Activated CD4-positive, alpha-beta T cell treated with anti-CD3 and anti-CD28 coated beads, Interleukin-10, Interleukin-2, amounts not matched to agents 100 ng/mL and 50 ng/mL, durations not matched to agents 16 hours and 8 hours (primary cell): ENCODE results near the gene ZDHHC4.
"Not testable (repeated sequence)": the region's sequence is repeated elsewhere in the genome, so short reads cannot be mapped to it uniquely, and the experiment has no call there.

ENCODE experiments used
- DNase-seq: peaks from one replicate; pipeline ENCODE4 v3.0.0-alpha.2; 2020

The ZDHHC4 gene

DNA sequence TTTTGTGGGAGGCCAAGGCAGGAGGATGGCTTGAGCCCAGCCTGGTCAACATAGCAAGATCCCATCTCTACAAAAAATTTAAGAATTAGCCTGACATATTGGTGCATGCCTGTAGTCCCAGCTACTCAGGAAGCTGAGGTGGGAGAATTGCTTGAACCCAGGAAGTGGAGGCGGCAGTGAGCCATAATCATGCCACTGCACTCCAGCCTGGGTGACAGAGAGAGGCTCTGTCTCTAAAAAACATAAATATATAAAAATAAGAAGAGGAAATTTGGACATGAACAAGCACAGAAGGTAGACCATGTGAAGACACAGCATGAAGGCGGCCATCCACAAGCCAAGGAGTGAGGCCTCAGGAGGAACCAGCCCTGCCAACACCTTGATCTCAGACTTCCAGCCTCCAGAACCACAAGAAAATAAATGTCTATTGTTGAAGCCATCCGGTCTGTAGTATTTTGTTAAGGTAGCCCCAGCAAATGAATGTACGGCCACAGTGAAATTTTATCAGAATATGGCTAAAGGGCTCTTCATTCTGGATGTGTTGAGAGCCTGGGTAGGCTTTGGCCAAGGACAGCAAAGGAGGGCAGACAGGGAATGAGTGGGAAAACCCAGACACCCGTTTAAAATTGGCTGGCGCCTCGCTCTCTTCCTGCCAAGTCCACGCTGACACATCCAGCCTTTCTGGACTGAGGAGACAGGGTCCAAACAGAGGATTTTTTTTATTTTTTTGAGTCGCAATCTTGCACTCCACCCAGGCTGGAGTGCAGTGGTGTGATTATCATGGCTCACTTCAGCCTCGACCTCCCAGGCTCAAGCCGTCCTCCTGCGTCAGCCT, 13.1 kb upstream of the ZDHHC4 start:
- no peak for DNase-seq

DNA sequence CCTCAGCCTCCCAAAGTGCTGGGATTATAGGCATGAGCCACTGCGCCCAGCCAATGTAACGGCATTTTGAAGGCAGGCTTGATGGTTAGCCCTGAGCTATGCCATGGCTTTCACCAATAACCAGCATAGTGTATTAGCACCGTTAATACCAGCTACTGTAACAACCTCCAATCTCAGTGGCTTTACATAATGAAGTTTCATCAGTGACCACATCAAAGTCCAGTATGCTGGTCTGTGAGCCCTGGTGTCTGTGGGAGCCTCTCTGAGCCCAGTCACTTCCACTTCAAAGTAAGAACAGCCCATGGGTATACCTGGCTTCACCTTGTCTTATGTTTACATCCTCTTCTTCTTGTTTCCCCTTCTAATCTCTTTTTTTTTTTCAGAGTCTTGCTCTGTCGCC, 11.6 kb upstream of the ZDHHC4 start:
- no peak for DNase-seq

DNA sequence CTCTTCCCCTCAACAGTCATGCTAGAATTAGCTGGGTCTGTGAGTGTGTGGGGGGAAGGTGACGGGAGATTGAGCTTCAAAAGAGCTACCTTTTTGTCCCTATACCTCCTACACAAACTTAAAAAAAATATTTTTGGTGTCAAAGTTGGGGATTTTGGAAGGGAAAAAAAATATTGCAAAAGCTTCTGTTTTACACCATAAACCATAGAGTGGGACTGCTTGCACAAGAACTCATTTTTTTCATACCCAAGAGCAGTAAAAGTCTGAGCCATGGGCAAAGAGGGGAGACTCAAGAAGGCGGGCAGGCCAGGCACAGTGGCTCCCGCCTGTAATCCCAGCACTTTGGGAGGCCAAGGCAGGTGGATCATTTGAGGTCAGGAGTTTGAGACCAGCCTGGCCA, 9.4 kb upstream of the ZDHHC4 start:
- DNase-seq = no peak

DNA sequence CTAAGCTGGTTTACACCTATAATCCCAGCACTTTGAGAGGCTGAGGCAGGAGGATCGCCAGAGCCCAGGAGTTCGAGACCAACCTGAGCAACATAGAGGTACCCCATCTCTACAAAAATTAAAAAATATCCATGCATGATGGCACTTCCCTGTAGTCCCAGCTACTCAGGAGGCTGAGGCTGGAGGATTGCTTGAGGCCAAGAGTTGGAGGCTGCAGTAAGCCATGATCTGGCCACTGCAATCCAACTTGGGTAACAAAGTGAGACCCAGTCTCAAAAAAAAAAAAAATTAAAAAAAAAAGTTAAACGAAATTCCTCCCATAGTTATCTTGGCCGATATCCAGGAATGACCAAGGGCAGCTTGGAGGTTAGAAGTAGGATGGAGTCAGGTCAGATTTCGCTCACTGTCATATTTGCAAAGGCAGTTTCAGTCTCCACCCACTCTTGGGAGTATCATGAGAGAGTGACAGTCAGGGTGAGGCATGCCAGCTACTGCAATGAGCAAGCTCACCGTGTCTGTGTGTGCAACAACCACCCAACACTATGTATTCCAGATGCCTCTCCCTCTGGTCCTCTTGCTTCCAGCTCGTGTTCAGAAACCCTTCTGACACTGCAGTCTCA, 6.0 kb upstream of the ZDHHC4 start:
- peak; percentile 19 for DNase-seq

DNA sequence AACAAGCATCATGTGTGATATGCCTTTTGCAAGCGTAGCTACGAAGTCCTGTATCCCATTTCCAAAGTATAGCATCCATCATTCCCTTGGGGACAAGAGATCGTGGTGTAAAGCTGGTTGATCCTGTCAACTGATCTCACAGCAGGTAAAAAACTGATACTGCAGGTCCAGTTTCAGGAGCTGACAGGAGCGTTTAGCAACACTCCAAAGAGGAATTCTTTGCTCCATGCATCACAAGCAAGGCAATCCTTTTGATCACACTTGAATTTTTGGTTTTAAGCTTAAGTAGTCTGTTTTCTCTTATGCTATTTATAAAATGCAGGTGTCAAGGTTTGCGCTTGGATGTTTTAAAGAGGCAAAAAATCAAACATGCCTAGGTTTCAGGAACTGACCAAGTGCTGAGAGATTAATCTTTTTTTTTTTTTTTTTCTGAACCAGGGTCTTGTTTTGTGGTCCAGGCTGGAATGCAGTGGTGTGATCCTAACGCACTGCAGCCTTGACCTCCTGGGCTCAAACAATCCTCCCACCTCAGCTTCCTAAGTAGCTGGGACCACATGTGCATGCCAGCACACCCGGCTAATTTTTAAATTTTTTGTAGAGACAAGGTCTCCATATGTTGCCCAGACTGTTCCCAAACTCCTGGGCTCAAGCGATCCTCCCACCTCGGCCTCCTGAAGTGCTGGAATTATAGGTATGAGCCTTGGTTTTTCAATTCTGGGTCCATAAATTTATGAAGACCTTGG, 1.8 kb upstream of the ZDHHC4 start:
- DNase-seq = no peak

DNA sequence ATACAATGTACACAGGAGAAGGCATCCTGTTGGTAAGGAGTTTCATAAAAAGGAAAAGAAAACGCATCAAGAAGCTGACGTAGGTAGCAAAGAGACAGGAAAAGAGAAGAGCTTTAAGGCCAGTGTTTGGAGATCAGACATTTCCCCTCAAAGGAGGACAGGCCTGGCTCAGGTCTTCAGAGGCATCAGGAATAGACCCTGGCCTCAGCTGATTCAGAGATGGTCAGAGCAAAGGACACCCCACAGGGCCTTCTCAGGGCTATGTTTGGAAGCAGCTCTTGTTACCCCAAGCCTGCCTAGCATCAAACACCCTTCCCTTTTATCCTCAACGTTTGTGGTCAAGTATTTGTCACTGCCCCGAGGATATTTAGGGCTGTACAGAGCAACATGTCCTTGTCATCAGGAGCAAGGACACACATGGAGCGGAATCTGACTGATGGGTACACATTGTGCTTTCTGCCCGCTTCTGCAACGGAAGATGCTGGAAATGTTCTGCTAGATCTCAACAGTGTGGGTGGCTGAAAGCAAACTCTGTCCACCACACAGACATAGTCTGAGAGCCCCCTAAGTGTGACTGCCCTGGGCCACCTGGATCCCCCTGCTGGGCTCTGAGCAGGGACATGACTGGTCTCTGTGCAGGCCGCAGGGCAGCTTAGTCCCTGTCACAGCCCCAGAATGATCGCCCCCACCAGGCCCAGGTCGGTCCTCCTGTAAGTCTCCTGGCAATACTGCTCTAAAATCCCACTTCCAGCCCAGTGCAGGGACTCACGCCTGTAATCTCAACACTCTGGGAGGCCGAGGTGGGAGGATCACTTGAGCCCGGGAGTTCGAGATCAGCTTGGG, 1.0 kb upstream of the ZDHHC4 start:
- peak; percentile 13 for DNase-seq

DNA sequence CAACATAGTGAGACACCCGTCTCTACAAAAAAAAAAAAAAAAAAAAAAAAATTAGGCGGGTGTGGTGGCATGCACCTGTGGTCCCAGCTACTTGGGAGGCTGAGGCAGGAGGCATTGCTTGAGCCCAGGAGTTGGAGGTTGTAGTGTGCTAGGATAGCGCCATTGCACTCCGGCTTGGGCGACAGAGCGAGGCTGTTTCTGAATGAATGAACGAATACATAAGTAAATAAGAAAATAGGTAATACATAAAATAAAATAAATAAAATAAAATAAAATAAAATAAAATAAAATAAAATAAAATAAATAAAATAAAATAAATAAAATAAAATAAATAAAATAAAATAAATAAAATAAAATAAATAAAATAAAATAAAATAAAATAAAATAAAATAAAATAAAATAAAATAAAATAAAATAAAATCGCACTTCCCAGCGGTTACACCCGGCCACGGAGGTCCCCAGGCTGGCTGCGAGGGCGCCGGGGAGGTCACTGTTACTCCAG, 336 bp upstream of the ZDHHC4 start:
- not testable (repeated sequence) for DNase-seq

DNA sequence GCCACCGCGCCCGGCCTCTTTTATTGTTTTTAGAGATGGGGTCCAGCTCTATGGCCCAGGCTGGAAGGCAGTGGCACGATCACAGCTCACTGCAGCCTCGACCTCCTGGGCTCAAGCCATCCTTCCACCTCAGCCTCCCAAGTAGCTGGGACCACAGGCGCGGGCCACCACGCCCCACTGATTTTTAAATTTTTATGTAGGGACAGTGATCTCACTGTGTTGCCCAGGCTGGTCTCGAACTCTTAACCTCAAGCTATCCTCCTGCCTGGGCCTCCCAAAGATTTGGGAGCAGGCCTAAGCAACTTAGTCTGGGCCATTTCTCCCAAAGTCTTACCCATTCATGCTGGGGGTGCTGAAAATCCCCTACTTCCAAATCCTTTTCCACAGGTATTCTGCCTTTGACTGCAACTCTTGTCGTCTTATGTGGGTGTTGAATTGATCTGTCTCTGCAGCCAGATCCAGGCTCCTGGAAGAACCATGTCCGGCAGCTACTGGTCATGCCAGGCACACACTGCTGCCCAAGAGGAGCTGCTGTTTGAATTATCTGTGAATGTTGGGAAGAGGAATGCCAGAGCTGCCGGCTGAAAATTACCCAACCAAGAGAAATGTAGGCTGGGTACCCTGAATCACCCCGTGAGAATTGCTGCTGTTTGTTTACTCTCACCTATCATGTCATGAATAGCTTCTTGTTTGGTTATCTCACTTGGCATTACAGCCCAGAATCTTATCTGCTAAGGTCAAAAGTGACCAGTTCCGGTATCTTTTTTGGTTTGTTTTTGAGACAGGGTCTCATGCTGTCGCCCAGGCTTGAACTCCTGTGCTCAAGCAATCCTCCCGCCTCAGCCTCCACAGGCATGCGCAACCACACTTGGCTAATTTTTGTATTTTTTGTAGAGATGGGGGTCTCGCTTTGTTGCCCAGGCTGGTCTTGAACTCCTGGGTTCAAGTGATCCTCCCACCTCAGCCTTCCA, 1.1 kb downstream of the ZDHHC4 start:
- no peak for DNase-seq

DNA sequence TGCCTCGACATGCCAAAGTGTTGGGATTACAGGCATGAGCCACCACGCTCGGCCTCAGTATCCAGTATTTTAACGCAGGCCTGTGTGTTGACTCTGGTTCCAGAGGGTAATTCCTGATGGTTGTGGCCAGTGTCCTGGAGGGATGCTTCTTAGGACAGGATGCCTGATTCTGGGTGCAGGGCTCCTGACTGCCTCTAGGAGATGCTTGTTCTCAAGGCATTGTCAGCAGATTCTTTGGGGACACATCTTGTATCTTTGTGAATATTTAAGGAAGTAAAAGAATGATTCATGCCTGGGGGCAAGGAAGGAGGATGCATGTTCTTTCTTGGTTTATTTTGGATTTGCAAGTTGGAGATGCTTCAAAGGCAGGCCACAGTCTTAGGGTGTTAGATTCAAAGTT, 2.2 kb downstream of the ZDHHC4 start:
- no peak for DNase-seq

DNA sequence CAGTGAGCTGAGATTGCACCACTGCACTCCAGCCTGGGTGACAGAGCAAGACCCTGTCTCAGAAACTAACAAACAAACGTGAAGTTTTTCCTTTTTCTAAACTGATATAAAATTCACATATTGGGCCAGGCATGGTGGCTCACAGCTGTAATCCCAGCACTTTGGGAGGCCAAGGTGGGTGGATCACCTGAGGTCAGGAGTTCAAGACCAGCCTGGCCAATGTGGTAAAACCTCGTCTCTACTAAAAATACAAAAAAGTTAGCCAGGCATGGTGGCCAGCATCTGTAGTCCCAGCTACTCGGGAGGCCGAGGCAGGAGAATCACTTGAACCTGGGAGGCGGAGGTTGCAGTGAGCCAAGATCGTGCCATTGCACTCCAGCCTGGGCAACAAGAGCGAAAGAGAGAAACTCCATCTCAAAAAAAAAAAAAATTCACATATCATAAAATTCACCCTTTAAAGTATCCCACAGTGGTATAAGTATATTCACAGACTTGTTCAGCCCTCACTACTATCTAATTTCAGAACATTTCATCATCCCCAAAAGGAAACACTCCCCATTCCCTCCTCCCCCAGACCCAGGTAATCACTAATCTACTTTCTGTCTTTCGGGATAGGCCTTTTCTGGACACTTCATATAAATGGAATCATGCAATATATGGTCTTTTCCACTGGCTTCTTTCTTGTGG, 8.6 kb downstream of the ZDHHC4 start:
- DNase-seq = not testable (repeated sequence)

DNA sequence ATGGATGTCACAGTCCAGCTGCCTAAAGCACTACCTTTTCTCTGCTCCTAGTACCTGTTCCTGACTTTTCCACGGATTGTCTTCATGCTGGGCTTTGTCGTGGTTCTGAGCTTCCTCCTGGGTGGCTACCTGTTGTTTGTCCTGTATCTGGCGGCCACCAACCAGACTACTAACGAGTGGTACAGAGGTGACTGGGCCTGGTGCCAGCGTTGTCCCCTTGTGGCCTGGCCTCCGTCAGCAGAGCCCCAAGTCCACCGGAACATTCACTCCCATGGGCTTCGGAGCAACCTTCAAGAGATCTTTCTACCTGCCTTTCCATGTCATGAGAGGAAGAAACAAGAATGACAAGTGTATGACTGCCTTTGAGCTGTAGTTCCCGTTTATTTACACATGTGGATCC, 11.3 kb downstream of the ZDHHC4 start:
- DNase-seq = no peak

DNA sequence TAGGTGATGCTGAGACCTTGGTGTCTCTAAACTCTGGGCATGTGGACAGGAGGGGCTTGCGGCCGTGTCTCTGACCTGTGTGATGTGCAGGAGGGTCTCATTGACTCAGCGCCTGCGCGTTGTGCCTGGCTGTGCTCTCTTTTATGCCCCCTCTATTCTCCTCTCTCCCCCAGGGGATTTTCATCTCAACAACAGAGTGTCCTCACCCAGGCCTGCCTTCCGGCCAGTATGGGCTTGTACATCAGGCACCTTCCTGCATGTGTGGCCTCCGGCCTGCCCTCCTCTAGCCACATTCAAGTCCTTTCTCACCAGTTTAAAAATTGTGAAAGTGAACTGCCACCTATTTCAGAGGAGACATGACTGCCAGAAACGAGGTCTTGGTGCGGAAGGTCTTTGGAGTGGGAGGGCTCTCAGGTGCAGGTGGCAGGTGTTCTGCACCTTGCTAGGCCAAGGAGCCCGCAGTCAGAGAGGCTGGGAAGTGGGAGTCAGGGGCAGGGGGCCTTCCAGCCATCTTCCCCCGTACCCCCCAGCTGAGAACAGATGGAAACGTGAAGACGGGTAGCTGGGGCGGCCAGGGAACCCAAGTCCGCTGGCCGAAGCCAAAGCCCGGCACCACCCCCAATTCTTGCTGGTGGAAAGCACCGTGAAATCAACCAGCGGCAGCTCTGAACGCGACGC, 12.0 kb downstream of the ZDHHC4 start:
- no peak for DNase-seq

DNA sequence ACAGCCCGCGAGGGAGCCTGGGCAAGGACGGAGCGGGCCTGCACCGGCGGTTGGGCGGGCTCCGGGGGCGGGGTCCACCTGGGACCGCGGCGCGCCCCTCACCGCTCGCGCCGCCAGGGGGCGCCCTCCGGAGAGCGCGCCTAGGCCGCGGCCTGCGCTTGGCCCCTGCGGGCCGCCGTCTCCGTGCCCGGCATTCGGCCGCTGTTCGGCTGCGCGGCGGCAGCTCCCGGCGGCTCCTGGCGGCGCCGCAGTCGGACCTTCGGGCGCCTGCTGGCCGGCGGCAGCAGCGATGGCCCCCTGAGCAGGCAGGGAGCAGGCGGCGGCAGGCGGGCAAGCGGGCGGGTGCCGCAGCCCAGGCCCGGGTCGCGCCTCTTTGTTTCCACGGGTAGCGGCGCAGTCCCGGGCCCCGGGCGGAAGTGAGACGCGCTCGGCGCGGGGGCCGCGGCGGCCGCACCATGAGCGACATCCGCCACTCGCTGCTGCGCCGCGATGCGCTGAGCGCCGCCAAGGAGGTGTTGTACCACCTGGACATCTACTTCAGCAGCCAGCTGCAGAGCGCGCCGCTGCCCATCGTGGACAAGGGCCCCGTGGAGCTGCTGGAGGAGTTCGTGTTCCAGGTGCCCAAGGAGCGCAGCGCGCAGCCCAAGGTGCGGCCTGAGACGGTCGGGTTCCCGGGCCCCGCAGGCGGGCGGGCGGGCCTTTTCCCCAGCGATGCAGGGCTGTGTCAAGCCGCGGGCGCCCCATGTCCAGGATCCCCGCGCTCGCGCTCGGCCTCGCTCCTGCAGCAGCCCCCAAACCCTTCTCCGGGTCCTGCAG, 12.8 kb downstream of the ZDHHC4 start, which contains the start of gene INTS15:
INTS15 (plus strand) TSS at position 193 of the 816 bp plus-strand sequence; CDS start at position 456, 263 bp downstream.
- DNase-seq = peak; percentile 85

DNA sequence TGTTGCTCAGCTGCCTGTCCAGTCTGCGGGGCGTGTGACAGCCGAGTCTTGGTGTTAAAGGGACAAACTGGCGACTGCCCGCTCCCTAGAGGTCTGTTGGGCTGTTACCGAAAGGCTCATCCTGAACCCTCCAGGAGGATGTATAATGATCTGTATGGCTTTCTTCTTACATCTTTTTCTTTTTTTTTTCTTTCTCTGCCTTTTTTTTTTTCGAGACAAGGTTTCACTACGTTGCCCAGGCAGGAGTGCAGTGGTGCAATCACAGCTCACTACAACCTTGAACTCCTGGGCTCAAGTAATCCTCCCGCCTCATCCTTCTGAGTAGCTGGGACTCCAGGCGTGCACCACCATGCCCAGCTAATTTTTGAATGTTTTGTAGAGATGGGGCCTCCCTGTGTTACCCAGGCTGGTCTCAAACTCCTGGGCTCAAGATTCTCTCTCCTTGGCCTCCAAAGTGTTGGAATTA, 13.4 kb downstream of the ZDHHC4 start:
- DNase-seq = no peak

DNA sequence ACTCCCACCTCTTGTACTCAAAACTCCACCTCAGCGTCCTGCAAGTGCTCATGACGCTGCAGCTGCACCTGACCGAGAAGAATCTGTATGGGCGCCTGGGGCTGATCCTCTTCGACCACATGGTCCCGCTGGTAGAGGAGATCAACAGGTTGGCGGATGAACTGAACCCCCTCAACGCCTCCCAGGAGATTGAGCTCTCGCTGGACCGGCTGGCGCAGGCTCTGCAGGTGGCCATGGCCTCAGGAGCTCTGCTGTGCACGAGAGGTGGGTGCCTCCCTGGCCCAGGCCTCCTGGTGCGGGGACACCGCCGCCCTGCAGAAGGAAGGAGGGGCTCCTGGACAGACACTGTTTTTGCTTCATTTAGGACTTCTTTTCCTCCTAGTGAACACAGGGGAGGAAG, 22.8 kb downstream of the ZDHHC4 start:
- DNase-seq = no peak

DNA sequence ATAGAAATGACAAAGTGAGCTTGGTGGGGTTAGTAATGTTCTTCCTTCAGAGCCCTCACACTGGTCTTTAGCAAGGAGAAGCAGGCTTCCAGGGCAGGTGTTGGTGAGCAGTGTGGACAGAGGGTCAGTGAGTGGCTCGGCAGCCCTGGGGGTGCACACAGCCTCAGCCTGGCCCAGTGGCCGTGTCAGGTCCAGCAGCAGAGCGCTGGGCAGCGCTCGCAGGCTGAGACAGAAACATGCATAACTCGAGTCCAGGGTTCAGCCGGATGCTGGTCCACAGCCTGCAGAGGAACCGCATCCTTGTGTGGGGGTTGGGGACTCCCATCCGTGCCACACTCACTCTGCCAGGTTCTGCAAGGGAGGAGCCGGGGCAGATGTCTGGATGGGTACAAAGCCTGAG, 27.2 kb downstream of the ZDHHC4 start:
- no peak for DNase-seq

DNA sequence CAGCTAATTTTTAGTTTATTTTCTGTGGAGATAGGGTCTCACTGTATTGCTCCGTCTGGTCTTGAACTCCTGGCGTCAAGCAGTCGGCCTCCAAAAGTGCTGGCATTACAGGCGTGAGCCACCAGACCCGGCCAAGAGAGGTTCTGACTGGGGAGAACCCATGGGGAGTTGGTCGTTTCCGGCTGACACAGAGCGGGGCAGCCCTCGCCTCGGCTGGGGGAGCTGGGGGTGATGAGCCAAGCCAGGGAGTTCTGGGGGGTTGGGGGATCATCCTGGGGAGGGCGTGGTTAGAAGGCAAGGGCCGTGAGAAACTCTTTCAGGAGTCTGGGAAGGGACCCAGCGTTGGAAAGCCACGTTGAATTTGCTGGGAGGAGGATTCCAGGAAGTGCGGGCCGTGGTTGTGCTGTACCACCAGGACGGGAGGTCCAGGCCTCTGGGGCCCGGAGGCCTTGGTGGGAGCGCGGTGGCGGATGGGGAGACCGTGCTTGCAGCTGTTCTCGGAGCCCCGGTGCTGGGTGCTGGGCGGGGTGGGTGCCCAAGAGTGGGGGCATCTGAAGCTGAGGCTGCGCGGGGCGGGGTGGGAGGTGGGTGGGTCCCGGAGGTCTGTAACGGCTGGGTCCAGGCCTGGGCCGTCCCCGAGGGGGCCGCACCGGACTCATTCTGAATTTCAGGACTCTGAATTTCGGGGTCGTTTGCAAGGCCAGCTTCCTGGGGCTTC, 29.8 kb downstream of the ZDHHC4 start:
- no peak for DNase-seq

DNA sequence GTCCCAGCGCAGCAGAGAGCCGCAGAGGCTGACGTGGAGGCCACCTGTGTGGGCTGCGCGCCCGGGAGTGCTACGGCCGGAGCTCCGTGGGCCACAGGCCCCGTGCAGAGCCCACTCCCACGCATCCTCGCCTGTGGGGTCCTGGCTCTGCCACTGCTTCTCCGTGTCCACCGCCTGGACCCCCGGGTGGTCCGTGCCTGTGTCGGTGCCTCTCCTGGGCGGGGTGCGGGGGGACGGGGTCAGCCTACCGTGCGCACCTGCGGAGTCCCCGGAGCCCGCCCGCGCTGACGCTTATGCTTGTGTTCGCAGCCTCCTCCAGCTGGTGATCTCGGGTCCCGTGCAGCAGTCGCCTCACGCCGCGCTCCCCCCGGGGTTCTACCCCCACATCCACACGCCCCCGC, 30.4 kb downstream of the ZDHHC4 start:
- no peak for DNase-seq
